GM06990 (cell line): ENCODE measurements around the gene MAML2.

Experiments used
- DNase-seq: peaks from one replicate; pipeline ENCODE4 v3.0.0-alpha.2; 2011; ENCODE audit not compliant: insufficient read length; ENCODE audit errors: extremely low read depth
- H3K27me3 ChIP-seq: replicated peaks from 2 replicates; pipeline ENCODE4 v1.6.0; 2011; ENCODE audit warnings: low read length; ENCODE audit not compliant: control insufficient read depth, insufficient read depth
- H3K36me3 ChIP-seq: 2 replicates; pipeline ENCODE4 v1.5.1; 2011; ENCODE audit warnings: low read length; ENCODE audit not compliant: control insufficient read depth, insufficient read depth
- H3K4me3 ChIP-seq: replicated peaks from 2 replicates; pipeline ENCODE4 v1.5.1; 2011; ENCODE audit warnings: low read depth, mild to moderate bottlenecking, control low read depth, low read length
- CTCF ChIP-seq: IDR thresholded peaks from 2 replicates; pipeline ENCODE4 v1.5.1; 2011; ENCODE audit warnings: low read length, control low read depth, mild to moderate bottlenecking, inconsistent platforms; ENCODE audit not compliant: insufficient read depth, poor library complexity, severe bottlenecking

The MAML2 gene

GRCh38 chr11:96061069-96061468 is 281.9 kb downstream of the MAML2 start:
- DNase-seq: no peak
- TF ChIP-seq CTCF: no peak
- Histone ChIP-seq H3K27me3 (no peaks in the 10 kb centered on the region), H3K4me3 (no peak overlapping the region), H3K36me3 (no peaks in the 10 kb centered on the region)

GRCh38 chr11:96057502-96057901 is 285.5 kb downstream of the MAML2 start:
- H3K36me3 ChIP-seq: no peaks in the 10 kb centered on the region
- H3K4me3 ChIP-seq: no peak overlapping the region
- no peak for TF ChIP-seq CTCF

GRCh38 chr11:96056576-96056975 is 286.4 kb downstream of the MAML2 start:
- DNase-seq: no peak
- H3K36me3 ChIP-seq: no peaks in the 10 kb centered on the region
- no peaks in the 10 kb centered on the region for H3K27me3 ChIP-seq
- no peak for TF ChIP-seq CTCF
- no peak overlapping the region for H3K4me3 ChIP-seq

More at GRCh38 chr11:96057502-96057901, 285.5 kb downstream of the MAML2 start:
- H3K27me3 ChIP-seq: no peaks in the 10 kb centered on the region
- no peak for DNase-seq

GRCh38 chr11:96055706-96056387 is 287.1 kb downstream of the MAML2 start:
- Histone ChIP-seq H3K27me3 (no peaks in the 10 kb centered on the region), H3K4me3 (no peak overlapping the region), H3K36me3 (no peaks in the 10 kb centered on the region)
- no peak for TF ChIP-seq CTCF
- no peak for DNase-seq

GRCh38 chr11:96054870-96055705 is 287.9 kb downstream of the MAML2 start:
- TF ChIP-seq CTCF: peak; percentile 45
- no peak overlapping the region for H3K4me3 ChIP-seq
- H3K27me3 ChIP-seq: no peaks in the 10 kb centered on the region
- no peaks in the 10 kb centered on the region; the same call in 1 of the 2 replicates for H3K36me3 ChIP-seq
- no peak for DNase-seq
